ENCODE results near the gene NACC1. TPM values are rescaled to one million over a fixed set of nuclear protein-coding genes. Genes with fewer than 3 reads are reported as not detected.
A peak's percentile ranks its signal among the peaks of the same experiment; 100 is the strongest.

Gene NACC1
- total and polyA plus RNA-seq, 2 of the 13 experiments (the other 11 are each of a cell fraction or from before 2014, with no cell fraction given): 31.8 to 42.3 TPM

DNA sequence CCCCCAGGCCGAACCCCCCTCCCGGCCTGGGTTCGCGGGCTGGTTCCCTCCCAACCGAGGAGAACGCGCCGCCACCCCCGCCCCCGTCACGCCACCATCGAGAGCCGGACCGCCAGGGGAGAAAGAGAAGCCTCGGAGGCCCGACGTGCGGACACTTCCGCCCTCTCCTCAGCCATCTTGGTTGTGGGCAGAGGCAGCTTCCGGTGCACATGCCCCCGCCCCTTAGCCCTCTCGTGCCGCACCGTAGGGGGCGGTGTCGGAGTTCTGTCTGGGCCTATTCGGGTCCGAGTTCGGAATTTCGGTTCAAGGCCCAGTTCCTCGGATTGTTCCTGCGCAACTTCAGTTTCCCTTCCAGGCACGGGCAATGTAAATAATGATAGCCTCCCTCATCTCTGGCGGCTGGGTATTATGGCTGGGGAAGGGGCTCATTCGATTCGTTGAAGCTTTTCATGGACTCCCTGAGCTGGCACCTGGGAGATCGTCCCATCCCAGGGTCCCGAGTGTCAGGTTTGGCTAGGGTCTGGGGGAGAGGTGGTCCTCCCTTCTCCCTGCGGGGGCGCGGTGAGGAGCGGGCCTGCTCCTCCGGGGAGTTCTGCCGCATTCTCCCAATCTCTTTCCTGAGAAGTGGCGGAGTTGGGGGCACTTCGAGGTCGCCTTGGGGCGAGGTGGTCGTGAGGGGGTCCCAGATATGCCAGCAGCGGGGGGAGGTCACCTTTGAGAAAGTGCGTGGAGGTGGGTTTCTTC, 32.3 kb downstream of the NACC1 start, which contains the start of the genes IER2 and STX10 (continued):
- peak; percentile 44; the same call in 1 of the 2 replicates for TF ChIP-seq LRRFIP1 (CRISPR knock-in tag; conservative IDR thresholded peaks at IDR 0.05)
- TF ChIP-seq ZNF713 (CRISPR knock-in tag; IDR thresholded peaks at IDR 0.05): no peak
- peak; percentile 95 for TF ChIP-seq TEAD3 (CRISPR knock-in tag; optimal IDR thresholded peaks at IDR 0.05; ENCODE audit: borderline replicate concordance)
- TF ChIP-seq ZBTB49 (CRISPR knock-in tag; IDR thresholded peaks at IDR 0.05; ENCODE audit: borderline replicate concordance): no peak
- TF ChIP-seq ZNF530 (CRISPR knock-in tag; IDR thresholded peaks at IDR 0.05; ENCODE audit: low read depth): no peak
- no peak; the same call in 1 of the 2 replicates for TF ChIP-seq SOX13 (IDR thresholded peaks at IDR 0.05)
- TF ChIP-seq SOX13 (CRISPR knock-in tag; conservative IDR thresholded peaks at IDR 0.05 in 1 of 2, IDR thresholded peaks at IDR 0.05 in 1 of 2): peak in 1 of 2 experiments; percentile 65; a peak in 2 of 4 replicates
- TF ChIP-seq ZNF75D (CRISPR knock-in tag; IDR thresholded peaks at IDR 0.05; ENCODE audit: borderline replicate concordance): no peak; the same call in 1 of the 2 replicates
- no peak for TF ChIP-seq ARNT (IDR thresholded peaks at IDR 0.05)
- TF ChIP-seq, protein P1, sequence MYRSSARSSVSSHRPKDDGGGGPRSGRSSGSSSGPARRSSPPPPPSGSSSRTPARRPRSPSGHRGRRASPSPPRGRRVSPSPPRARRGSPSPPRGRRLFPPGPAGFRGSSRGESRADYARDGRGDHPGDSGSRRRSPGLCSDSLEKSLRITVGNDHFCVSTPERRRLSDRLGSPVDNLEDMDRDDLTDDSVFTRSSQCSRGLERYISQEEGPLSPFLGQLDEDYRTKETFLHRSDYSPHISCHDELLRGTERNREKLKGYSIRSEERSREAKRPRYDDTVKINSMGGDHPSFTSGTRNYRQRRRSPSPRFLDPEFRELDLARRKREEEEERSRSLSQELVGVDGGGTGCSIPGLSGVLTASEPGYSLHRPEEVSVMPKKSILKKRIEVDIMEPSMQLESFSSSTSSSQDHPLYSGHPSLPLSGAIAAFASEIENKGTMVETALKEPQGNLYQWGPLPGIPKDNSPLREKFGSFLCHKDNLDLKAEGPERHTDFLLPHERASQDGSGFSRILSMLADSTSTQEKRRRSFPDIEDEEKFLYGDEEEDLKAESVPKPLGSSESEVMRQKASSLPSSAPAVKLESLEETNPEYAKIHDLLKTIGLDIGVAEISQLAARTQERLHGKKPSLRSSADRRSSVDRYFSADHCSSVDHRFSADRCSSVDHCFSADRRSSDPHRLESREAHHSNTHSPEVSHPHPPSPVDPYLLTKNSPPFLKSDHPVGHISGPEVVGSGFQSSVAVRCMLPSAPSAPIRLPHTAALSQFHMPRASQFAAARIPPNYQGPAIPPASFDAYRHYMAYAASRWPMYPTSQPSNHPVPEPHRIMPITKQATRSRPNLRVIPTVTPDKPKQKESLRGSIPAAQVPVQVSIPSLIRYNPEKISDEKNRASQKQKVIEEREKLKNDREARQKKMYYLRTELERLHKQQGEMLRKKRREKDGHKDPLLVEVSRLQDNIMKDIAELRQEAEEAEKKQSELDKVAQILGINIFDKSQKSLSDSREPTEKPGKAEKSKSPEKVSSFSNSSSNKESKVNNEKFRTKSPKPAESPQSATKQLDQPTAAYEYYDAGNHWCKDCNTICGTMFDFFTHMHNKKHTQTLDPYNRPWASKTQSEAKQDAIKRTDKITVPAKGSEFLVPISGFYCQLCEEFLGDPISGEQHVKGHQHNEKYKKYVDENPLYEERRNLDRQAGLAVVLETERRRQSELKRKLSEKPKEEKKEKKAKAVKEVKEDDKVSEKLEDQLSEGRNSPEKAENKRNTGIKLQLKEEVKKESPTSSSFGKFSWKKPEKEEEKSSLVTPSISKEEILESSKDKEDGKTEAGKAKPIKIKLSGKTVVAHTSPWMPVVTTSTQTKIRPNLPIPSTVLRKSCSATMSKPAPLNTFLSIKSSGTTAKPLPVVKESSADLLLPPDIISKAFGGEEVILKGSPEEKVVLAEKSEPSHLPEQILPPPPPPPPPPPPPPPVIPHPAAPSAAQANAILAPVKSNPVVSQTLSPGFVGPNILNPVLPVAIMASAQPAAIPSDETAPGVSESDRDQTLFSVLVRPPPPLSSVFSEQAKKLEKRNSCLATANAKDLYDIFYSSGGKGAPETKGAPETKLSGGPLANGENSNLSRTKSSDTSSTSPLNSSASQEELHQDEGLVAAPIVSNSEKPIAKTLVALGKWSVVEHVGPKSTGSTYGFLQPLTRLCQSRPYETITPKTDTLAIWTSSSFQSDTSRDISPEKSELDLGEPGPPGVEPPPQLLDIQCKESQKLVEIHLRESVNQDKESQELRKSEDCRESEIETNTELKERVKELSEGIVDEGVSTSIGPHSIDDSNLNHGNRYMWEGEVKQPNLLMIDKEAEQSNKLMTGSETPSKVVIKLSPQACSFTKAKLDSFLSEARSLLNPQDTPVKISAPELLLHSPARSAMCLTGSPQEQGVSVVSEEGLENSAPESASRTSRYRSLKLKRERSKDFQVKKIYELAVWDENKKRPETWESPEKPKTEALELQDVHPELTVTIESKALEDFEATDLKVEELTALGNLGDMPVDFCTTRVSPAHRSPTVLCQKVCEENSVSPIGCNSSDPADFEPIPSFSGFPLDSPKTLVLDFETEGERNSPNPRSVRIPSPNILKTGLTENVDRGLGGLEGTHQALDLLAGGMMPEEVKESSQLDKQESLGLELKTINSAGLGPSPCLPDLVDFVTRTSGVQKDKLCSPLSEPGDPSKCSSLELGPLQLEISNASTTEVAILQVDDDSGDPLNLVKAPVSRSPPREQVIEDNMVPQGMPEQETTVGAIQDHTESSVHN (CRISPR knock-in tag; IDR thresholded peaks at IDR 0.05): no peak
- peak; percentile 81 for TF ChIP-seq MYC (CRISPR knock-in tag; IDR thresholded peaks at IDR 0.05; ENCODE audit: borderline replicate concordance)

Data from HepG2 (cell line).